ENCODE data around the gene PNO1. TPM values are rescaled to one million over a fixed set of nuclear protein-coding genes. Genes with fewer than 3 reads are reported as not detected.
A peak's percentile ranks its signal among the peaks of the same experiment; 100 is the strongest.
"Not testable (repeated sequence)": the region's sequence is repeated elsewhere in the genome, so short reads cannot be mapped to it uniquely, and the experiment has no call there.

Gene PNO1
- 10 to 100 TPM; 15.4 to 16.3 (median 15.8) TPM for polyA plus RNA-seq (ENCODE audit: insufficient read length in 3 of 3)
- long read RNA-seq, donor 1, transcript PNO1-201 (7 exons, 2,286 nt) = major isoform, 12 of 38 reads
- long read RNA-seq, donor 1, partial matches to known transcripts = 26 of 38 reads
- long read RNA-seq, donor 1, other reads (novel, unspliced or antisense) = 0 of 38 reads
- long read RNA-seq, donor 2, transcript PNO1-201 (7 exons, 2,286 nt) = major isoform, 5 of 5 reads
- long read RNA-seq, donor 2, partial matches to known transcripts = 0 of 5 reads
- long read RNA-seq, donor 2, other reads (novel, unspliced or antisense) = 0 of 5 reads
- long read RNA-seq, donor 3, transcript PNO1-201 (7 exons, 2,286 nt) = major isoform, 21 of 22 reads
- long read RNA-seq, donor 3, partial matches to known transcripts = 0 of 22 reads
- long read RNA-seq, donor 3, other reads (novel, unspliced or antisense) = 0 of 22 reads
- long read RNA-seq, donor 4, transcript PNO1-201 (7 exons, 2,286 nt) = major isoform, 6 of 7 reads
- long read RNA-seq, donor 4, partial matches to known transcripts = 0 of 7 reads
- long read RNA-seq, donor 4, other reads (novel, unspliced or antisense) = 0 of 7 reads
- long read RNA-seq, donor 5 = 0 reads
- long read RNA-seq, donor 6, transcript PNO1-201 (7 exons, 2,286 nt) = major isoform, 16 of 17 reads
- long read RNA-seq, donor 6, partial matches to known transcripts = 0 of 17 reads
- long read RNA-seq, donor 6, other reads (novel, unspliced or antisense) = 0 of 17 reads
- long read RNA-seq, donor 7, transcript PNO1-201 (7 exons, 2,286 nt) = major isoform, 9 of 9 reads
- long read RNA-seq, donor 7, partial matches to known transcripts = 0 of 9 reads
- long read RNA-seq, donor 7, other reads (novel, unspliced or antisense) = 0 of 9 reads
- long read RNA-seq, donor 8, transcript PNO1-201 (7 exons, 2,286 nt) = major isoform, 14 of 14 reads
- long read RNA-seq, donor 8, partial matches to known transcripts = 0 of 14 reads
- long read RNA-seq, donor 8, other reads (novel, unspliced or antisense) = 0 of 14 reads
- long read RNA-seq, donor 9, transcript PNO1-201 (7 exons, 2,286 nt) = major isoform, 12 of 18 reads
- long read RNA-seq, donor 9, partial matches to known transcripts = 6 of 18 reads
- long read RNA-seq, donor 9, other reads (novel, unspliced or antisense) = 0 of 18 reads
- long read RNA-seq, donor 10, transcript PNO1-201 (7 exons, 2,286 nt) = major isoform, 10 of 10 reads
- long read RNA-seq, donor 10, partial matches to known transcripts = 0 of 10 reads
- long read RNA-seq, donor 10, other reads (novel, unspliced or antisense) = 0 of 10 reads
- long read RNA-seq, donor 11, transcript PNO1-201 (7 exons, 2,286 nt) = major isoform, 8 of 8 reads
- long read RNA-seq, donor 11, partial matches to known transcripts = 0 of 8 reads
- long read RNA-seq, donor 11, other reads (novel, unspliced or antisense) = 0 of 8 reads
- long read RNA-seq, donor 12, partial matches to known transcripts = 0 of 4 reads
- long read RNA-seq, donor 12, other reads (novel, unspliced or antisense) = 0 of 4 reads
- long read RNA-seq, donor 13, transcript PNO1-201 (7 exons, 2,286 nt) = major isoform, 12 of 12 reads
- long read RNA-seq, donor 13, partial matches to known transcripts = 0 of 12 reads
- long read RNA-seq, donor 13, other reads (novel, unspliced or antisense) = 0 of 12 reads
- long read RNA-seq, donor 14, transcript PNO1-201 (7 exons, 2,286 nt) = major isoform, 11 of 11 reads
- long read RNA-seq, donor 14, partial matches to known transcripts = 0 of 11 reads
- long read RNA-seq, donor 14, other reads (novel, unspliced or antisense) = 0 of 11 reads
- long read RNA-seq, donor 15, partial matches to known transcripts = 0 of 3 reads
- long read RNA-seq, donor 15, other reads (novel, unspliced or antisense) = 0 of 3 reads
- long read RNA-seq, donor 16, transcript PNO1-201 (7 exons, 2,286 nt) = major isoform, 21 of 116 reads
- long read RNA-seq, donor 16, partial matches to known transcripts = 57 of 116 reads
- long read RNA-seq, donor 16, other reads (novel, unspliced or antisense) = 37 of 116 reads

GRCh38 chr2:68157402-68158133 lies at the start of gene PNO1:
Gene PNO1, plus strand, starts transcription at chr2:68157888. Its CDS starts 47 bp downstream, at chr2:68157935.
- DNase-seq (ENCODE audit: extremely low read depth in 1 of 11, low read depth in 9 of 11, low spot score in 4 of 11) = peak; percentile 90 to 98 (median 95)

- no peak for DNase-seq (ENCODE audit: extremely low read depth in 1 of 11, low read depth in 9 of 11, low spot score in 4 of 11)
Observed at GRCh38 chr2:68108120-68108519, 49.6 kb upstream of the PNO1 start.

GRCh38 chr2:68110102-68110501 lies 47.6 kb upstream of the PNO1 start:
- no peak for DNase-seq (ENCODE audit: extremely low read depth in 1 of 11, low read depth in 9 of 11, low spot score in 4 of 11)

- DNase-seq (ENCODE audit: extremely low read depth in 1 of 11, low read depth in 9 of 11, low spot score in 4 of 11) = no peak
Observed at GRCh38 chr2:68115965-68116364, 41.7 kb upstream of the PNO1 start.

GRCh38 chr2:68117922-68118321 lies 39.8 kb upstream of the PNO1 start:
- not testable (repeated sequence) for DNase-seq (ENCODE audit: extremely low read depth in 1 of 11, low read depth in 9 of 11, low spot score in 4 of 11)

- DNase-seq (ENCODE audit: extremely low read depth in 1 of 11, low read depth in 9 of 11, low spot score in 4 of 11) = no peak
Observed at GRCh38 chr2:68118816-68119215, 38.9 kb upstream of the PNO1 start.

GRCh38 chr2:68119504-68119903 lies 38.2 kb upstream of the PNO1 start:
- no peak for DNase-seq (ENCODE audit: extremely low read depth in 1 of 11, low read depth in 9 of 11, low spot score in 4 of 11)

- DNase-seq (ENCODE audit: extremely low read depth in 1 of 11, low read depth in 9 of 11, low spot score in 4 of 11) = peak; percentile 57 to 86 (median 77)
Observed at GRCh38 chr2:68121873-68122679, 35.6 kb upstream of the PNO1 start.

- DNase-seq (ENCODE audit: extremely low read depth in 1 of 11, low read depth in 9 of 11, low spot score in 4 of 11) = no peak
Observed at GRCh38 chr2:68122680-68122964, 35.1 kb upstream of the PNO1 start.

- no peak for DNase-seq (ENCODE audit: extremely low read depth in 1 of 11, low read depth in 9 of 11, low spot score in 4 of 11)
Observed at GRCh38 chr2:68124321-68124720, 33.4 kb upstream of the PNO1 start.

- DNase-seq (ENCODE audit: extremely low read depth in 1 of 11, low read depth in 9 of 11, low spot score in 4 of 11) = no peak
Observed at GRCh38 chr2:68125821-68126220, 31.9 kb upstream of the PNO1 start.

GRCh38 chr2:68126561-68126960 lies 31.1 kb upstream of the PNO1 start:
- DNase-seq (ENCODE audit: extremely low read depth in 1 of 11, low read depth in 9 of 11, low spot score in 4 of 11) = no peak

- DNase-seq (ENCODE audit: extremely low read depth in 1 of 11, low read depth in 9 of 11, low spot score in 4 of 11) = no peak
Observed at GRCh38 chr2:68127358-68128242, 30.1 kb upstream of the PNO1 start.

GRCh38 chr2:68134120-68134519 lies 23.6 kb upstream of the PNO1 start:
- DNase-seq (ENCODE audit: extremely low read depth in 1 of 11, low read depth in 9 of 11, low spot score in 4 of 11) = no peak

GRCh38 chr2:68134554-68134953 lies 23.1 kb upstream of the PNO1 start:
- no peak for DNase-seq (ENCODE audit: extremely low read depth in 1 of 11, low read depth in 9 of 11, low spot score in 4 of 11)
